ENCODE results near the gene ZNF117.
"Not testable (repeated sequence)": the region's sequence is repeated elsewhere in the genome, so short reads cannot be mapped to it uniquely, and the experiment has no call there.

DNA sequence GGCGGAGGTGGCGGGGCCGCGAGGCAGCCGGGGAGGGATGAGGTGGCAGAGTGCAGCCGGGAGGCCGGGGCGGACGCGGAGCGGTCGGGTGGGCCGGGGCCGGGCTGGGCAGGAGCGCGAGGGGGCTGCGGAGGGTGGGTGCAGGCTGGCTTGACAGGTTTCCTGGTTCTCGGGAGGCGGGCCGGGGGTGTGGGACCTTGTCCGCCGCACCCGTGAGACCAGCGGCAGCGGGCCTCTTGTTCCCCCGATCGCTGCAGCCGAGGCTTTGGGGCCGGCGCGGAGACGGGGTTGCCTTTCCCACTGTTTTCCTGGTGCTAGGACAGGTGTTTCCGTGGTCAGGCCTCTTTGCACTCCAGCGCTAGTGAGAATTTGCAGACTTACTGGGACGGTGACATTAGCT is 47.9 kb upstream of the ZNF117 start:
- not testable (repeated sequence) for TF ChIP-seq POLR2A, POLR2AphosphoS5, SPI1 (IDR thresholded peaks at IDR 0.05; ENCODE audit: low read depth, low read length)
